GM19372 (cell line): Measurements from ENCODE around the gene NR2C2.

ENCODE experiments used
- ATAC-seq: cut with Tn5 transposase; IDR thresholded peaks from one replicate; pipeline ENCODE4 v1.9.1; 2021; ENCODE audit warnings: mild to moderate bottlenecking, low read depth, moderate library complexity; ENCODE audit not compliant: unreplicated experiment

Gene NR2C2

GRCh38 chr3:15094187-15094875 lies 146.9 kb downstream of the NR2C2 start:
- no peak for ATAC-seq

- ATAC-seq: no peak
Measured at GRCh38 chr3:15096046-15096445, 148.7 kb downstream of the NR2C2 start.

GRCh38 chr3:15097891-15098290 lies 150.5 kb downstream of the NR2C2 start:
- no peak for ATAC-seq
